Measurements from ENCODE around the gene DLG5. TPM values are rescaled to one million over a fixed set of nuclear protein-coding genes. Genes with fewer than 3 reads are reported as not detected.

The DLG5 gene
- polyA plus RNA-seq, 2 of the 4 experiments (the other 2 are of a cell fraction) = 17.0 to 30.9 TPM

GRCh38 chr10:77962350-77963146 is 36.0 kb upstream of the DLG5 start:
- Histone ChIP-seq H3K9me3 (peaks cover 13% of the 10 kb centered on the region; the same call in 2 of the 3 replicates), H3K4me1 (no peaks in the 10 kb centered on the region), H3K4me2 (no peak overlapping the region), H3K27ac (no peak overlapping the region), H3K4me3 (no peak overlapping the region)
- WGBS (ENCODE audit: missing lambda C conversion rate) = 69% methylated on average over 7 of the region's 7 CpGs
- DNase-seq (ENCODE audit: low read depth in 1 of 2, low spot score in 1 of 2) = no peak
- TF ChIP-seq, protein P1, sequence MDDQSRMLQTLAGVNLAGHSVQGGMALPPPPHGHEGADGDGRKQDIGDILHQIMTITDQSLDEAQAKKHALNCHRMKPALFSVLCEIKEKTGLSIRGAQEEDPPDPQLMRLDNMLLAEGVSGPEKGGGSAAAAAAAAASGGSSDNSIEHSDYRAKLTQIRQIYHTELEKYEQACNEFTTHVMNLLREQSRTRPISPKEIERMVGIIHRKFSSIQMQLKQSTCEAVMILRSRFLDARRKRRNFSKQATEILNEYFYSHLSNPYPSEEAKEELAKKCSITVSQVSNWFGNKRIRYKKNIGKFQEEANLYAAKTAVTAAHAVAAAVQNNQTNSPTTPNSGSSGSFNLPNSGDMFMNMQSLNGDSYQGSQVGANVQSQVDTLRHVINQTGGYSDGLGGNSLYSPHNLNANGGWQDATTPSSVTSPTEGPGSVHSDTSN (IDR thresholded peaks at IDR 0.05) = no peak
- no peak for TF ChIP-seq CHD4 (IDR thresholded peaks at IDR 0.05; ENCODE audit: borderline replicate concordance)
- no peak for TF ChIP-seq TFCP2L1 (CRISPR knock-in tag; IDR thresholded peaks at IDR 0.05)
- TF ChIP-seq BHLHE40 (IDR thresholded peaks at IDR 0.05; ENCODE audit: low read depth, low read length) = no peak
- no peak for TF ChIP-seq MAX (IDR thresholded peaks at IDR 0.05)
- no peak for TF ChIP-seq HDAC2 (IDR thresholded peaks at IDR 0.05)
- no peak for TF ChIP-seq KDM5A (IDR thresholded peaks at IDR 0.05)
- TF ChIP-seq EP300 (IDR thresholded peaks at IDR 0.05) = no peak
- TF ChIP-seq, protein P2, sequence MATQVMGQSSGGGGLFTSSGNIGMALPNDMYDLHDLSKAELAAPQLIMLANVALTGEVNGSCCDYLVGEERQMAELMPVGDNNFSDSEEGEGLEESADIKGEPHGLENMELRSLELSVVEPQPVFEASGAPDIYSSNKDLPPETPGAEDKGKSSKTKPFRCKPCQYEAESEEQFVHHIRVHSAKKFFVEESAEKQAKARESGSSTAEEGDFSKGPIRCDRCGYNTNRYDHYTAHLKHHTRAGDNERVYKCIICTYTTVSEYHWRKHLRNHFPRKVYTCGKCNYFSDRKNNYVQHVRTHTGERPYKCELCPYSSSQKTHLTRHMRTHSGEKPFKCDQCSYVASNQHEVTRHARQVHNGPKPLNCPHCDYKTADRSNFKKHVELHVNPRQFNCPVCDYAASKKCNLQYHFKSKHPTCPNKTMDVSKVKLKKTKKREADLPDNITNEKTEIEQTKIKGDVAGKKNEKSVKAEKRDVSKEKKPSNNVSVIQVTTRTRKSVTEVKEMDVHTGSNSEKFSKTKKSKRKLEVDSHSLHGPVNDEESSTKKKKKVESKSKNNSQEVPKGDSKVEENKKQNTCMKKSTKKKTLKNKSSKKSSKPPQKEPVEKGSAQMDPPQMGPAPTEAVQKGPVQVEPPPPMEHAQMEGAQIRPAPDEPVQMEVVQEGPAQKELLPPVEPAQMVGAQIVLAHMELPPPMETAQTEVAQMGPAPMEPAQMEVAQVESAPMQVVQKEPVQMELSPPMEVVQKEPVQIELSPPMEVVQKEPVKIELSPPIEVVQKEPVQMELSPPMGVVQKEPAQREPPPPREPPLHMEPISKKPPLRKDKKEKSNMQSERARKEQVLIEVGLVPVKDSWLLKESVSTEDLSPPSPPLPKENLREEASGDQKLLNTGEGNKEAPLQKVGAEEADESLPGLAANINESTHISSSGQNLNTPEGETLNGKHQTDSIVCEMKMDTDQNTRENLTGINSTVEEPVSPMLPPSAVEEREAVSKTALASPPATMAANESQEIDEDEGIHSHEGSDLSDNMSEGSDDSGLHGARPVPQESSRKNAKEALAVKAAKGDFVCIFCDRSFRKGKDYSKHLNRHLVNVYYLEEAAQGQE (IDR thresholded peaks at IDR 0.05) = no peak
- ChIA-PET POLR2A (no interaction called here), CTCF (interaction anchor here (0.7 kb wide), 1 partner anchor 115 kb away, joined by 3 read pairs; no protein-coding TSS in a partner anchor)
- FAIRE-seq = no peak
- ATAC-seq = peak in 1 of 2 experiments; percentile 32; a peak in 1 of 6 replicates

GRCh38 chr10:77961668-77962067 is 35.1 kb upstream of the DLG5 start:
- FAIRE-seq (no peak), DNase-seq (ENCODE audit: low read depth in 1 of 2, low spot score in 1 of 2) (no peak), ATAC-seq (no peak)
- Histone ChIP-seq H3K9me3 (peaks cover 13% of the 10 kb centered on the region; the same call in 2 of the 3 replicates), H3K4me1 (no peaks in the 10 kb centered on the region), H3K4me2 (no peak overlapping the region), H3K4me3 (no peak overlapping the region), H3K27ac (no peak overlapping the region)
- TF ChIP-seq HEYL (CRISPR knock-in tag; IDR thresholded peaks at IDR 0.05) = no peak
- TF ChIP-seq, protein P3, sequence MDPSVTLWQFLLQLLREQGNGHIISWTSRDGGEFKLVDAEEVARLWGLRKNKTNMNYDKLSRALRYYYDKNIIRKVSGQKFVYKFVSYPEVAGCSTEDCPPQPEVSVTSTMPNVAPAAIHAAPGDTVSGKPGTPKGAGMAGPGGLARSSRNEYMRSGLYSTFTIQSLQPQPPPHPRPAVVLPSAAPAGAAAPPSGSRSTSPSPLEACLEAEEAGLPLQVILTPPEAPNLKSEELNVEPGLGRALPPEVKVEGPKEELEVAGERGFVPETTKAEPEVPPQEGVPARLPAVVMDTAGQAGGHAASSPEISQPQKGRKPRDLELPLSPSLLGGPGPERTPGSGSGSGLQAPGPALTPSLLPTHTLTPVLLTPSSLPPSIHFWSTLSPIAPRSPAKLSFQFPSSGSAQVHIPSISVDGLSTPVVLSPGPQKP (IDR thresholded peaks at IDR 0.05; ENCODE audit: low read depth, low read length) = no peak
- CTCF ChIA-PET = no interaction called here
- POLR2A ChIA-PET = no interaction called here
- WGBS (ENCODE audit: missing lambda C conversion rate) = 94% methylated on average over 6 of the region's 6 CpGs

DNA sequence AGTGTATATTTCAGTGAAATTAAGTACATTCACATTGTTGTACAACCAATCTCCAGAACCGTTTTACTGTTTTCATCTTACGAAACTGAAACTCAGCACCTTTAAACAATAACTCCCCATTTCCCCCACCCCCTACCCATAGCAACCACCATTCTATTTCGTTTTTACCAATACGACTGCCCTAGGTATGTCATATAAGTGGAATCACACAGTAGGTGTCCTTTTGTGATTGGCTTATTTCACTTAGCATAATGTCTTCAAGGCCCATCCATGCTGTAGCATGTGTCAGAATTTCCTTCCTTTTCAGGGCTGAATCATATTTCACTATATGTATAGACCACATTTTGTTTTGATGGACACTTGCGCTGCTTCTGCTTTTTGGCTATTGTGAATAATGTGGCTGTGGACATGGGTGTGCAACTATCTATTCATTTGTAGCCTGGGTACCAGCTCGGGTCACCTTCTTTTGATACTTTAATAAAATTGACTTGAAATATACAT is 34.3 kb upstream of the DLG5 start:
- ChIA-PET CTCF (interaction anchor here (1.3 kb wide), 1 partner anchor 114 kb away, joined by 3 read pairs; no protein-coding TSS in a partner anchor), POLR2A (no interaction called here)
- H3K9me3 ChIP-seq = peaks cover 13% of the 10 kb centered on the region; the same call in 2 of the 3 replicates
- no peaks in the 10 kb centered on the region for H3K4me1 ChIP-seq
- no peak overlapping the region for H3K4me3 ChIP-seq
- FAIRE-seq (no peak), DNase-seq (ENCODE audit: low read depth in 1 of 2, low spot score in 1 of 2) (no peak), ATAC-seq (no peak)
- 74% methylated on average over 6 of the region's 6 CpGs for WGBS (ENCODE audit: missing lambda C conversion rate)
- H3K4me2 ChIP-seq = no peak overlapping the region
- no peak overlapping the region for H3K27ac ChIP-seq
- no peak for TF ChIP-seq FOXS1 (CRISPR knock-in tag; IDR thresholded peaks at IDR 0.05)
- no peak for TF ChIP-seq RNF2 (IDR thresholded peaks at IDR 0.05; ENCODE audit: borderline replicate concordance, low read depth)
- TF ChIP-seq BHLHE40 (IDR thresholded peaks at IDR 0.05; ENCODE audit: low read depth, low read length) = no peak
- TF ChIP-seq POLR2AphosphoS2 (conservative IDR thresholded peaks at IDR 0.05; ENCODE audit: low read length) = no peak
- no peak for TF ChIP-seq HOXA7 (CRISPR knock-in tag; IDR thresholded peaks at IDR 0.05)
- no peak for TF ChIP-seq MAFK (IDR thresholded peaks at IDR 0.05; ENCODE audit: partially characterized antibody)
- TF ChIP-seq CEBPB (IDR thresholded peaks at IDR 0.05) = no peak
- no peak for TF ChIP-seq KDM1A (IDR thresholded peaks at IDR 0.05; ENCODE audit: low read depth)
- TF ChIP-seq TFCP2L1 (CRISPR knock-in tag; IDR thresholded peaks at IDR 0.05) = no peak

Measured in A549 (cell line).